ENCODE data around the gene S100A9.
A peak's percentile ranks its signal among the peaks of the same experiment; 100 is the strongest.

The S100A9 gene

GRCh38 chr1:153350321-153350957 is 7.2 kb upstream of the S100A9 start:
- TF ChIP-seq, protein P1, sequence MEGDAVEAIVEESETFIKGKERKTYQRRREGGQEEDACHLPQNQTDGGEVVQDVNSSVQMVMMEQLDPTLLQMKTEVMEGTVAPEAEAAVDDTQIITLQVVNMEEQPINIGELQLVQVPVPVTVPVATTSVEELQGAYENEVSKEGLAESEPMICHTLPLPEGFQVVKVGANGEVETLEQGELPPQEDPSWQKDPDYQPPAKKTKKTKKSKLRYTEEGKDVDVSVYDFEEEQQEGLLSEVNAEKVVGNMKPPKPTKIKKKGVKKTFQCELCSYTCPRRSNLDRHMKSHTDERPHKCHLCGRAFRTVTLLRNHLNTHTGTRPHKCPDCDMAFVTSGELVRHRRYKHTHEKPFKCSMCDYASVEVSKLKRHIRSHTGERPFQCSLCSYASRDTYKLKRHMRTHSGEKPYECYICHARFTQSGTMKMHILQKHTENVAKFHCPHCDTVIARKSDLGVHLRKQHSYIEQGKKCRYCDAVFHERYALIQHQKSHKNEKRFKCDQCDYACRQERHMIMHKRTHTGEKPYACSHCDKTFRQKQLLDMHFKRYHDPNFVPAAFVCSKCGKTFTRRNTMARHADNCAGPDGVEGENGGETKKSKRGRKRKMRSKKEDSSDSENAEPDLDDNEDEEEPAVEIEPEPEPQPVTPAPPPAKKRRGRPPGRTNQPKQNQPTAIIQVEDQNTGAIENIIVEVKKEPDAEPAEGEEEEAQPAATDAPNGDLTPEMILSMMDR (IDR thresholded peaks at IDR 0.05; ENCODE audit: control insufficient read depth, insufficient read depth, low read depth, low read length, missing control alignments), result no peak
- DNase-seq (ENCODE audit: low read depth), result no peak
- no peak overlapping the region for H3K4me3 ChIP-seq (ENCODE audit: control insufficient read depth, low read depth, low read length)

DNA sequence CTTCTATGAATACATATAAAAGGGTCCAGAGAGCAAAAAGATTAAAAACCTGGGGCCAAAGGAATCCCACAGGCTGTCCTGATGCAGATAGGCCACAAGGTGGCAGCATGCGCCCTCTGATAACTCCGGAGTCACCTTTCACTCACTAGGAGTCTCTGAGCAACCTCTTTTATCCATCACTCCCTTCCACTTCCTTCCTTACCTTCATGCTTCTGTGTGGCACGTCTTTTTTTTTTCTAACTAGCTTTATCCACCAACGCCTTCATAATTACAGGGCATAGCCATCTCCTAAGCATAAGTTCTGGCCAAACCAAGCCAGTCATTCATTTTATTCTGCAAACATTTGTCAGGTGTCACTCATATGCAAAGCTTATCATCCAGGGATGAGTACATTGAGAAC is 5.1 kb upstream of the S100A9 start:
- DNase-seq (ENCODE audit: low read depth), result peak; percentile 18
- H3K4me3 ChIP-seq (ENCODE audit: control insufficient read depth, low read depth, low read length), result no peak overlapping the region
- TF ChIP-seq, protein P1 (IDR thresholded peaks at IDR 0.05; ENCODE audit: control insufficient read depth, insufficient read depth, low read depth, low read length, missing control alignments), result peak; percentile 87

DNA sequence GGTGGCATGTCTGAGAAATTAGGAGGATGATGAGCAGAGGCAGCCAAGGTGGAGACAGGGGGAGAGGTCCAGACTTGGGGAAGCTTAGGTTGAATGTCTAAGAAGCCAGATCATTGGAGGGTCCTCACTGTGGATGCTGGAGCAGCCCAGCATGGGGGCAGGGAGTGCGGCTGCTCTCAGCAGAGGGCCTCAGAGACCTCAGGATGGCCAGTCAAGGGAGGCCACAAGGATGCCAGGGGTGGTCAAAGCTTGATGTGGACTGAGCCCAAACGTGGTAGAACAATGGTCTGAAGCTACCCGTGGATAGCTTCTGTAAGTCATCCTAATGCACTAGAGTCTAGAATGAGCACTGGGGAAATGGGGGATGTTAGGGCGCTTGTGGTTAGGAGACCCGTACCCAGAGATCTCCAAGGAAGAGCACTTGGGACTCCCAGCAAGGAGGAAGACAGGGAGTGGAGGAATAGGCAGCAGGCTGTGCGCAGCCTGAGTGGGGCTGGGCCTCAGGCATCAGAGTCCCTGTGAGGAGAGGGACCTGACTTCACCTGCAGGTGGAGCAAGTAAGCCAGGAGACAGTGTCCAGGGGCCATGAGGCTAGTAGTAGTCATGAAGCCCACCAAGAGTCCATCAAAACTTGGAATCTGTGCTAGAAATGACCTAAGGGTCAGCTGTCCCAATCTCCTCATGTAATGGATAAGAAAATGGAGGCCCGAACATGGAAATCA is 4.3 kb upstream of the S100A9 start:
- TF ChIP-seq, protein P1 (IDR thresholded peaks at IDR 0.05; ENCODE audit: control insufficient read depth, insufficient read depth, low read depth, low read length, missing control alignments), result peak; percentile 34
- DNase-seq (ENCODE audit: low read depth), result no peak
- no peak overlapping the region for H3K4me3 ChIP-seq (ENCODE audit: control insufficient read depth, low read depth, low read length)

DNA sequence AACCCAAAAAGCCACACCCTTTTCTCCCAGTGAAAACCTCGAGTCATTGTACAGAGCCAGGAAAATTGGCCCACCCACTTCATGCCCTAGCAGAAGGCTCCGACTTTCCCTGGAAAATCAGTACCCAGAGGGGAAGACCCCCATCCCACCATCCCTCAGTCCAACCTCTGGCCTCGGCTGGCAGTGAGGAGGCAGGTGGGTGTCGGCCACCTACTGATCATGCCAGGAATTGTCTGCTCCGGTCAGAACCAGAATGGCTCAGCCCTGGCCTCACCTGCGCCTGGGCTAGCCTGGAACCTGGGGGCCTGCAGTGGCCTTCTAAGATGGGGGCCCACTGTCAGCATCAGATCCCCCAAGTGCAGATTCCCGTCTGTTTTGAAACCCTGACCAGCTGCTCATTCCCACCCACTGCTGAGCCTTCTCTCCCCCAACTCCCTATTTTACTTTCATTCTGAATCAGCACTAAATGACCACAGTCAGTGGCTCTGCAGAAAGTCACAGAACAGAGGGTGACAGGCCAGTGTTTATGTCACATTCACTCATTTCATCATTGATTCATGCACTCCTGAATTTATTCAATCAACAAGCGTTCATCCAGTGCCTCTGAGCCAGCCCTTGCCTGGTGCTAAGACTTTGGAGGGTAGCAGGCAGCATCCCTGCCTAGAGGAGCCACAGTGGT is 3.0 kb upstream of the S100A9 start:
- H3K4me3 ChIP-seq (ENCODE audit: control insufficient read depth, low read depth, low read length), result no peak overlapping the region
- no peak for DNase-seq (ENCODE audit: low read depth)
- TF ChIP-seq, protein P1 (IDR thresholded peaks at IDR 0.05; ENCODE audit: control insufficient read depth, insufficient read depth, low read depth, low read length, missing control alignments), result no peak

DNA sequence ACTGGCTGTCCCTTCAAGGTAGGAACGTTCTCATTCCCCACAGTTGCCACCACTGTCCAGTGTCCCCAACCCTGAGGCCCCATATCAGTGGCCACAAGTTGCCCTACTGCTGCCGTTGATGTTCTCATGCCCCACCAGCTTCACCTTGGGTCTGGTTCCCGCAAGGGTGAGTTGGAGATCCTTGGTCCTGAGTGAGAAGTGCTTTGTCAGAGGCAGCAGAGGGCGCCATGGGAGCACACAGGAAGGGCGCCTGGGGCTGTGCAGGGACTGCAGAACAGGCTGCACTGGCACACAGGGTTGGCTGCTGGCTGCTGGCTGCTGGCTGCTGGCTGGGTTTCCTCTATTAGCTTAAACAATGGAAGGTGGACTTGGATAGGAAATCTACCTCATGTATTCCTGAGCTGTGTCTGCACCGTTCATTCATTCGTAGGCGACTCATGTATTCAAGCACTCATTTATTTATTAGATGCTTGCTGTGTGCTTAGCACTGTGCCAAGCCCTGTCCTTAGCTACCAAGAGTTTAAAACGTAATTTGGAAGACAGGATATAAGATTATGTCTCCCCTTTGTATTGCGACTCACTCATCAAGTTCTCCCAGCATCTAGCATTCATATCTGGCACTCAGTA is 2.1 kb upstream of the S100A9 start:
- TF ChIP-seq, protein P1 (IDR thresholded peaks at IDR 0.05; ENCODE audit: control insufficient read depth, insufficient read depth, low read depth, low read length, missing control alignments), result peak; percentile 71
- H3K4me3 ChIP-seq (ENCODE audit: control insufficient read depth, low read depth, low read length), result no peak overlapping the region
- DNase-seq (ENCODE audit: low read depth), result peak; percentile 5

DNA sequence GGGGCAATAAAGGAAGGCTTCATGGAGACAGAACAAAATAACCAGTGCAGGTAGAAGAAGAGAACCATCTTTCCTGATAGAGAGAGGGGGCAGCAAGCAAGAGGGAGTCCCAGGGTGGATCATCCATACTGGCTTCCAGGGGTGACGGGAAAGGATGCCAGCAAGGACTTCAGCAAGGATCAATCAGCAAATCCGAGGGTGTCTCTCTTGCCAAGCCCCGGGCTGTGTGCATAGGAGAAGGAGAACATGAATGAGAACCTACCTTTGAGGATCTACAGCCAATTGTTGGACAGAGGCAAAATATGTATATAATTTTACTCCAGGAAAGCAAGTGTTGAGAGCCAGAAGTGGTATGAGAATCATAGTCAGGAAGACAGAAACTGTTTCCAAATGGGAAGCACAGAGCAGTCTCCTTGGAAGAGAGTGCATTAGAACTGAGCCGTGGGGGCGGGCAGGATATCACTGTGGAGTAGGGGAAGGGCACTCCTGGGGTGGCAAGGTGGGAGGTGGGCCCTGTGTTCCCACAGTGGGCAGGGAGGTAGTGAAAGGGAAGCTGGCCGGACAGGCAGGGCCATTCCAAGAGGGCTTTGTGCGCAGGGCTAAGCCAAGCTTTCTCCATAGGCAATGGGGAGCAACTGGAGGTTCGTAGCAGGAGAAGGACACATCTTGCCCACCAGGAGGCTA is 1.1 kb upstream of the S100A9 start:
- no peak for DNase-seq (ENCODE audit: low read depth)
- TF ChIP-seq, protein P1 (IDR thresholded peaks at IDR 0.05; ENCODE audit: control insufficient read depth, insufficient read depth, low read depth, low read length, missing control alignments), result no peak
- H3K4me3 ChIP-seq (ENCODE audit: control insufficient read depth, low read depth, low read length), result no peak overlapping the region

Data from AG09309 (cell line).